ENCODE data around the gene KANSL1.
"Not testable (repeated sequence)": the region's sequence is repeated elsewhere in the genome, so short reads cannot be mapped to it uniquely, and the experiment has no call there.

The KANSL1 gene

GRCh38 chr17:46109603-46110189 lies 83.5 kb downstream of the KANSL1 start:
- DNase-seq (ENCODE audit: low read depth): no peak

GRCh38 chr17:46108550-46109110 lies 84.6 kb downstream of the KANSL1 start:
- DNase-seq (ENCODE audit: low read depth): no peak

- DNase-seq (ENCODE audit: low read depth): no peak
These were observed 85.1 kb downstream of the KANSL1 start for GRCh38 chr17:46108120-46108519.

GRCh38 chr17:46106966-46107644 lies 86.1 kb downstream of the KANSL1 start:
- DNase-seq (ENCODE audit: low read depth): no peak

GRCh38 chr17:46102806-46103205 lies 90.4 kb downstream of the KANSL1 start:
- DNase-seq (ENCODE audit: low read depth): not testable (repeated sequence)

- DNase-seq (ENCODE audit: low read depth): not testable (repeated sequence)
These were observed 91.2 kb downstream of the KANSL1 start for GRCh38 chr17:46101785-46102617.

GRCh38 chr17:46100590-46100989 lies 92.6 kb downstream of the KANSL1 start:
- no peak for DNase-seq (ENCODE audit: low read depth)

- DNase-seq (ENCODE audit: low read depth): no peak
These were observed 93.4 kb downstream of the KANSL1 start for GRCh38 chr17:46099865-46100264.

- DNase-seq (ENCODE audit: low read depth): no peak
These were observed 95.7 kb downstream of the KANSL1 start for GRCh38 chr17:46097497-46097896.

GRCh38 chr17:46092991-46093390 lies 100.2 kb downstream of the KANSL1 start:
- no peak for DNase-seq (ENCODE audit: low read depth)

- DNase-seq (ENCODE audit: low read depth): no peak
These were observed 102.4 kb downstream of the KANSL1 start for GRCh38 chr17:46090871-46091270.

- no peak for DNase-seq (ENCODE audit: low read depth)
These were observed 103.8 kb downstream of the KANSL1 start for GRCh38 chr17:46089389-46089965.

GRCh38 chr17:46088595-46088994 lies 104.6 kb downstream of the KANSL1 start:
- DNase-seq (ENCODE audit: low read depth): no peak

- not testable (repeated sequence) for DNase-seq (ENCODE audit: low read depth)
These were observed 105.4 kb downstream of the KANSL1 start for GRCh38 chr17:46087871-46088270.

GRCh38 chr17:46086821-46087220 lies 106.4 kb downstream of the KANSL1 start:
- DNase-seq (ENCODE audit: low read depth): no peak

GRCh38 chr17:46085522-46085921 lies 107.7 kb downstream of the KANSL1 start:
- no peak for DNase-seq (ENCODE audit: low read depth)

- no peak for DNase-seq (ENCODE audit: low read depth)
These were observed 111.0 kb downstream of the KANSL1 start for GRCh38 chr17:46082257-46082656.

- DNase-seq (ENCODE audit: low read depth): no peak
These were observed 112.3 kb downstream of the KANSL1 start for GRCh38 chr17:46081018-46081320.

GRCh38 chr17:46080118-46081017 lies 112.9 kb downstream of the KANSL1 start:
- no peak for DNase-seq (ENCODE audit: low read depth)

- DNase-seq (ENCODE audit: low read depth): no peak
These were observed 114.6 kb downstream of the KANSL1 start for GRCh38 chr17:46078675-46079074.

GRCh38 chr17:46074540-46074939 lies 118.7 kb downstream of the KANSL1 start:
- no peak for DNase-seq (ENCODE audit: low read depth)

Measured in HS-27A (cell line).